ENCODE measurements around the gene GZMA. TPM values are rescaled to one million over a fixed set of nuclear protein-coding genes. Genes with fewer than 3 reads are reported as not detected.

Gene GZMA
- total and polyA plus RNA-seq, 2 experiments from 2014 or later: not detected

- whole genome bisulfite sequencing (ENCODE audit: low lambda C conversion rate, missing lambda C conversion rate): 93% methylated on average over 9 of the region's 9 CpGs
These were observed 39.7 kb downstream of the GZMA start for GRCh38 chr5:55141945-55142690.

GRCh38 chr5:55143624-55144023 is 41.2 kb downstream of the GZMA start:
- Histone ChIP-seq H4K20me1 (ENCODE audit: insufficient read depth, poor library complexity, severe bottlenecking) (no peaks in the 10 kb centered on the region), H2AFZ (no peak overlapping the region), H3K27ac (no peak overlapping the region), H3K4me3 (no peak overlapping the region), H3K4me1 (ENCODE audit: insufficient read depth) (no peaks in the 10 kb centered on the region), H3K9me2 (replicated peaks; ENCODE audit: insufficient read depth) (no peaks in the 10 kb centered on the region), H3K79me2 (no peaks in the 10 kb centered on the region), H3K4me2 (peak overlapping the region; percentile 42), H3K36me3 (replicated peaks; ENCODE audit: insufficient read depth, low read depth) (no peaks in the 10 kb centered on the region), H3K9me3 (ENCODE audit: low read depth) (no peaks in the 10 kb centered on the region), H3K27me3 (peaks cover 6% of the 10 kb centered on the region)
- DNase-seq (ENCODE audit: low spot score): peak; percentile 63
- TF ChIP-seq EZH2 (IDR thresholded peaks at IDR 0.05; ENCODE audit: borderline replicate concordance) (no peak), CTCF (IDR thresholded peaks at IDR 0.05; ENCODE audit: poor library complexity) (no peak), EZH2phosphoT487 (IDR thresholded peaks at IDR 0.05; ENCODE audit: low read depth, severe bottlenecking, unreplicated experiment) (no peak)
- WGBS (ENCODE audit: low lambda C conversion rate, missing lambda C conversion rate): 18% methylated on average over 4 of the region's 4 CpGs

More at GRCh38 chr5:55141945-55142690, 39.7 kb downstream of the GZMA start:
- H3K4me3 ChIP-seq: no peak overlapping the region
- no peak for DNase-seq (ENCODE audit: low spot score)
- no peaks in the 10 kb centered on the region for H3K9me2 ChIP-seq (replicated peaks; ENCODE audit: insufficient read depth)
- H3K4me2 ChIP-seq: no peak overlapping the region
- H3K79me2 ChIP-seq: no peaks in the 10 kb centered on the region
- no peak overlapping the region for H3K27ac ChIP-seq
- no peaks in the 10 kb centered on the region for H4K20me1 ChIP-seq (ENCODE audit: insufficient read depth, poor library complexity, severe bottlenecking)
- H3K4me1 ChIP-seq (ENCODE audit: insufficient read depth): no peaks in the 10 kb centered on the region
- H2AFZ ChIP-seq: no peak overlapping the region
- H3K27me3 ChIP-seq: peaks cover 3% of the 10 kb centered on the region
- no peak for TF ChIP-seq CTCF (IDR thresholded peaks at IDR 0.05; ENCODE audit: poor library complexity)
- no peak for TF ChIP-seq EZH2 (IDR thresholded peaks at IDR 0.05; ENCODE audit: borderline replicate concordance)
- no peak for TF ChIP-seq EZH2phosphoT487 (IDR thresholded peaks at IDR 0.05; ENCODE audit: low read depth, severe bottlenecking, unreplicated experiment)
- H3K9me3 ChIP-seq (ENCODE audit: low read depth): no peaks in the 10 kb centered on the region
- H3K36me3 ChIP-seq (replicated peaks; ENCODE audit: insufficient read depth, low read depth): no peaks in the 10 kb centered on the region

GRCh38 chr5:55146080-55146479 is 43.6 kb downstream of the GZMA start:
- no peaks in the 10 kb centered on the region for H4K20me1 ChIP-seq (ENCODE audit: insufficient read depth, poor library complexity, severe bottlenecking)
- H3K4me1 ChIP-seq (ENCODE audit: insufficient read depth): no peaks in the 10 kb centered on the region
- no peaks in the 10 kb centered on the region for H3K79me2 ChIP-seq
- no peaks in the 10 kb centered on the region for H3K9me3 ChIP-seq (ENCODE audit: low read depth)
- 87% methylated on average over 8 of the region's 8 CpGs for WGBS (ENCODE audit: low lambda C conversion rate, missing lambda C conversion rate)
- peaks cover 3% of the 10 kb centered on the region for H3K27me3 ChIP-seq
- H2AFZ ChIP-seq: no peak overlapping the region
- H3K4me2 ChIP-seq: peak overlapping the region; percentile 46
- no peaks in the 10 kb centered on the region for H3K9me2 ChIP-seq (replicated peaks; ENCODE audit: insufficient read depth)
- TF ChIP-seq CTCF (IDR thresholded peaks at IDR 0.05; ENCODE audit: poor library complexity) (no peak), EZH2phosphoT487 (IDR thresholded peaks at IDR 0.05; ENCODE audit: low read depth, severe bottlenecking, unreplicated experiment) (no peak), EZH2 (IDR thresholded peaks at IDR 0.05; ENCODE audit: borderline replicate concordance) (no peak)
- no peaks in the 10 kb centered on the region for H3K36me3 ChIP-seq (replicated peaks; ENCODE audit: insufficient read depth, low read depth)
- H3K4me3 ChIP-seq: no peak overlapping the region
- no peak overlapping the region for H3K27ac ChIP-seq
- no peak for DNase-seq (ENCODE audit: low spot score)

All from hepatocyte (in vitro differentiated cells).